ENCODE data around the gene PDCL3.

The PDCL3 gene

GRCh38 chr2:100544911-100545596 is 17.7 kb upstream of the PDCL3 start:
- H3K4me2 ChIP-seq (ENCODE audit: low read length), result no peak overlapping the region
- TF ChIP-seq EZH2phosphoT487 (IDR thresholded peaks at IDR 0.05; ENCODE audit: borderline replicate concordance, low read length), result no peak
- TF ChIP-seq, protein P1, sequence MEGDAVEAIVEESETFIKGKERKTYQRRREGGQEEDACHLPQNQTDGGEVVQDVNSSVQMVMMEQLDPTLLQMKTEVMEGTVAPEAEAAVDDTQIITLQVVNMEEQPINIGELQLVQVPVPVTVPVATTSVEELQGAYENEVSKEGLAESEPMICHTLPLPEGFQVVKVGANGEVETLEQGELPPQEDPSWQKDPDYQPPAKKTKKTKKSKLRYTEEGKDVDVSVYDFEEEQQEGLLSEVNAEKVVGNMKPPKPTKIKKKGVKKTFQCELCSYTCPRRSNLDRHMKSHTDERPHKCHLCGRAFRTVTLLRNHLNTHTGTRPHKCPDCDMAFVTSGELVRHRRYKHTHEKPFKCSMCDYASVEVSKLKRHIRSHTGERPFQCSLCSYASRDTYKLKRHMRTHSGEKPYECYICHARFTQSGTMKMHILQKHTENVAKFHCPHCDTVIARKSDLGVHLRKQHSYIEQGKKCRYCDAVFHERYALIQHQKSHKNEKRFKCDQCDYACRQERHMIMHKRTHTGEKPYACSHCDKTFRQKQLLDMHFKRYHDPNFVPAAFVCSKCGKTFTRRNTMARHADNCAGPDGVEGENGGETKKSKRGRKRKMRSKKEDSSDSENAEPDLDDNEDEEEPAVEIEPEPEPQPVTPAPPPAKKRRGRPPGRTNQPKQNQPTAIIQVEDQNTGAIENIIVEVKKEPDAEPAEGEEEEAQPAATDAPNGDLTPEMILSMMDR (IDR thresholded peaks at IDR 0.05; ENCODE audit: low read depth, low read length, poor library complexity, severe bottlenecking), result no peak
- H3K4me3 ChIP-seq (ENCODE audit: low read length), result no peak overlapping the region
- H3K36me3 ChIP-seq (ENCODE audit: control insufficient read depth, low read length), result no peaks in the 10 kb centered on the region
- H3K4me1 ChIP-seq (ENCODE audit: control insufficient read depth, low read length), result no peaks in the 10 kb centered on the region
- H3K9me3 ChIP-seq (ENCODE audit: control insufficient read depth, insufficient read depth, low read length), result no peaks in the 10 kb centered on the region
- no peaks in the 10 kb centered on the region for H3F3A ChIP-seq (ENCODE audit: control insufficient read depth, insufficient read depth)
- no peak overlapping the region for H3K27ac ChIP-seq (ENCODE audit: low read depth, low read length)
- peaks cover 7% of the 10 kb centered on the region for H3K27me3 ChIP-seq (ENCODE audit: control insufficient read depth, low read length)
- H3K9me2 ChIP-seq (replicated peaks; ENCODE audit: control insufficient read depth, low read length), result no peaks in the 10 kb centered on the region
- H3K79me2 ChIP-seq (ENCODE audit: control insufficient read depth, low read length), result no peaks in the 10 kb centered on the region
- no peaks in the 10 kb centered on the region for H4K20me1 ChIP-seq (ENCODE audit: control insufficient read depth, insufficient read depth, low read depth, low read length)

DNA sequence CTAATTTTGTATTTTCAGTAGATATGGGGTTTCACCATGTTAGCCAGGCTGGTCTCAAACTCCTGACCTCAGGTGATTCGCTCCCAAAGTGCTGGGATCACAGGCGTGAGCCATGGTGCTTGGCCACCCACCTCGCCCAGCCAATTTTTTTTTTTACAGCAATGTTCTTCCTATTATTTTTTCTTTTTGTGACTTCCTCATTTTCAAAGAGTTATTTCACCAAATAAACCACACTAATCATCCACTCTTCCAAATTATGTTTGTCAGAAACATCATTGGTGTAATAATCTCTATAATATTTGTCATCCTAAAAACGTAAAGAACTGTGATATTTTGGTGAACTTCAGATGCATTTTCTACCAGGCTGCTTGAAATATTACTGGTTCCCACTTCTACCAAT is 16.3 kb upstream of the PDCL3 start:
- H3K4me3 ChIP-seq (ENCODE audit: low read length), result no peak overlapping the region
- no peaks in the 10 kb centered on the region for H3F3A ChIP-seq (ENCODE audit: control insufficient read depth, insufficient read depth)
- no peaks in the 10 kb centered on the region for H3K9me2 ChIP-seq (replicated peaks; ENCODE audit: control insufficient read depth, low read length)
- H4K20me1 ChIP-seq (ENCODE audit: control insufficient read depth, insufficient read depth, low read depth, low read length), result no peaks in the 10 kb centered on the region
- H3K4me2 ChIP-seq (ENCODE audit: low read length), result no peak overlapping the region
- no peak overlapping the region for H3K27ac ChIP-seq (ENCODE audit: low read depth, low read length)
- no peaks in the 10 kb centered on the region for H3K36me3 ChIP-seq (ENCODE audit: control insufficient read depth, low read length)
- peaks cover 7% of the 10 kb centered on the region for H3K27me3 ChIP-seq (ENCODE audit: control insufficient read depth, low read length)
- H3K9me3 ChIP-seq (ENCODE audit: control insufficient read depth, insufficient read depth, low read length), result no peaks in the 10 kb centered on the region
- H3K4me1 ChIP-seq (ENCODE audit: control insufficient read depth, low read length), result no peaks in the 10 kb centered on the region
- TF ChIP-seq EZH2phosphoT487 (IDR thresholded peaks at IDR 0.05; ENCODE audit: borderline replicate concordance, low read length), result no peak
- TF ChIP-seq, protein P1 (IDR thresholded peaks at IDR 0.05; ENCODE audit: low read depth, low read length, poor library complexity, severe bottlenecking), result no peak
- H3K79me2 ChIP-seq (ENCODE audit: control insufficient read depth, low read length), result no peaks in the 10 kb centered on the region

GRCh38 chr2:100548771-100549170 is 14.0 kb upstream of the PDCL3 start:
- Histone ChIP-seq H3K36me3 (ENCODE audit: control insufficient read depth, low read length) (no peaks in the 10 kb centered on the region), H3K79me2 (ENCODE audit: control insufficient read depth, low read length) (no peaks in the 10 kb centered on the region), H3K27ac (ENCODE audit: low read depth, low read length) (no peak overlapping the region), H3K9me2 (replicated peaks; ENCODE audit: control insufficient read depth, low read length) (no peaks in the 10 kb centered on the region), H3K9me3 (ENCODE audit: control insufficient read depth, insufficient read depth, low read length) (no peaks in the 10 kb centered on the region), H4K20me1 (ENCODE audit: control insufficient read depth, insufficient read depth, low read depth, low read length) (no peaks in the 10 kb centered on the region), H3K27me3 (ENCODE audit: control insufficient read depth, low read length) (peaks cover 6% of the 10 kb centered on the region), H3K4me2 (ENCODE audit: low read length) (no peak overlapping the region), H3F3A (ENCODE audit: control insufficient read depth, insufficient read depth) (no peaks in the 10 kb centered on the region), H3K4me3 (ENCODE audit: low read length) (no peak overlapping the region), H3K4me1 (ENCODE audit: control insufficient read depth, low read length) (no peaks in the 10 kb centered on the region)
- no peak for TF ChIP-seq EZH2phosphoT487 (IDR thresholded peaks at IDR 0.05; ENCODE audit: borderline replicate concordance, low read length)
- TF ChIP-seq, protein P1 (IDR thresholded peaks at IDR 0.05; ENCODE audit: low read depth, low read length, poor library complexity, severe bottlenecking), result no peak

Measured in DOHH2 (cell line).